HUES6 (cell line): Measurements from ENCODE around the gene TPK1.

Experiments
- H3K27ac ChIP-seq: 2 replicates; pipeline ENCODE4 v1.7.0; 2013; ENCODE audit warnings: low read depth, mild to moderate bottlenecking, low read length, inconsistent platforms
- H3K27me3 ChIP-seq: 2 replicates; pipeline ENCODE4 v1.6.1; 2013; ENCODE audit warnings: low read length; ENCODE audit not compliant: control insufficient read depth, insufficient read depth
- H3K36me3 ChIP-seq: 2 replicates; pipeline ENCODE4 v1.6.1; 2013; ENCODE audit warnings: low read length; ENCODE audit not compliant: control insufficient read depth, insufficient read depth
- H3K4me1 ChIP-seq: 2 replicates; pipeline ENCODE4 v1.6.1; 2013; ENCODE audit warnings: low read length; ENCODE audit not compliant: control insufficient read depth, insufficient read depth
- H3K4me3 ChIP-seq: 2 replicates; pipeline ENCODE4 v1.5.1; 2013; ENCODE audit warnings: low read depth, low read length
- H3K9ac ChIP-seq: one replicate; pipeline ENCODE4 v1.6.1; 2013; ENCODE audit warnings: mild to moderate bottlenecking, low read length
- H3K9me3 ChIP-seq: 2 replicates; pipeline ENCODE4 v1.6.1; 2013; ENCODE audit warnings: low read depth, low read length; ENCODE audit not compliant: control insufficient read depth, insufficient read depth

TPK1 gene

DNA sequence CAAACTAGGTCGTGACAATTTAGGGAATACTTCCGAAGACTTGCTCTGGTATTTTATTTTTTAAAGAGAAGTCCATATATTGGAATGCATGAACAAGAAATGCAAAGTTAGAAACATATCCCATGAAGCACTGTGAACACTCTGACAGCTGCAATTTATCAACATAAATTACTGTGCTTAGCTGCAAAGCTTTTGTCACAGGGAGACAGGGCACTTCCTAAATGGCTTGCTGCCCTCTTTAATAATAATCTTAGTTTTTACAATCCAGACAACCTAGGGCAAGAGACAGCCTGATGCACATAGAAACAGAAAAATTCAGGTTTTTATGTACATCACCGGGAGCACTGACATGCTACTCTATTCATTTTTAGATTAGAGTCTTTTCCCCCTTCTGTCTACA lies 354.0 kb downstream of the TPK1 start:
- no peak overlapping the region for H3K9ac ChIP-seq
- no peaks in the 10 kb centered on the region for H3K4me1 ChIP-seq
- H3K9me3 ChIP-seq: no peaks in the 10 kb centered on the region
- no peak overlapping the region for H3K27ac ChIP-seq
- no peaks in the 10 kb centered on the region for H3K27me3 ChIP-seq
- no peaks in the 10 kb centered on the region for H3K36me3 ChIP-seq
- H3K4me3 ChIP-seq: no peak overlapping the region

DNA sequence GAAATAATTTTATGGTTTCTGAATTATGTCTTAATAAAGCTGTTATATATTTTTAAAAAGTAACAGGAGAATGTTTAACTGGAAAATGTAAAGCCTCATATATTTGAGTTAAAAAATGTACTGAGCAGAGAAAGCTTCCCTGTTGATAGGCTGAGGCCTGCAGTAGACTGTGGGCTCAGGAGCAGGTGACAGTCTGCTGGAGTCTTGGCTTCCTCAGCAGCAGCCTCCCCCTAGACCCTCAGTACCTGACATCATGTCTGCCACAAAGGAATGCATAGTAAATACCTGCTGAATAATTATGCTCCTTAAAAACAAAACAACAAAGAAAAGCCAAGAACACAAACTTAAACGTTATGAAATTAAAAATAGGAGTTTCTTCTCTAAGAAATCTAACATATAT lies 358.5 kb downstream of the TPK1 start:
- Histone ChIP-seq H3K4me3 (no peak overlapping the region), H3K9ac (no peak overlapping the region), H3K4me1 (peaks cover 12% of the 10 kb centered on the region; the same call in 1 of the 2 replicates), H3K9me3 (no peaks in the 10 kb centered on the region), H3K27ac (no peak overlapping the region), H3K27me3 (no peaks in the 10 kb centered on the region), H3K36me3 (no peaks in the 10 kb centered on the region)

DNA sequence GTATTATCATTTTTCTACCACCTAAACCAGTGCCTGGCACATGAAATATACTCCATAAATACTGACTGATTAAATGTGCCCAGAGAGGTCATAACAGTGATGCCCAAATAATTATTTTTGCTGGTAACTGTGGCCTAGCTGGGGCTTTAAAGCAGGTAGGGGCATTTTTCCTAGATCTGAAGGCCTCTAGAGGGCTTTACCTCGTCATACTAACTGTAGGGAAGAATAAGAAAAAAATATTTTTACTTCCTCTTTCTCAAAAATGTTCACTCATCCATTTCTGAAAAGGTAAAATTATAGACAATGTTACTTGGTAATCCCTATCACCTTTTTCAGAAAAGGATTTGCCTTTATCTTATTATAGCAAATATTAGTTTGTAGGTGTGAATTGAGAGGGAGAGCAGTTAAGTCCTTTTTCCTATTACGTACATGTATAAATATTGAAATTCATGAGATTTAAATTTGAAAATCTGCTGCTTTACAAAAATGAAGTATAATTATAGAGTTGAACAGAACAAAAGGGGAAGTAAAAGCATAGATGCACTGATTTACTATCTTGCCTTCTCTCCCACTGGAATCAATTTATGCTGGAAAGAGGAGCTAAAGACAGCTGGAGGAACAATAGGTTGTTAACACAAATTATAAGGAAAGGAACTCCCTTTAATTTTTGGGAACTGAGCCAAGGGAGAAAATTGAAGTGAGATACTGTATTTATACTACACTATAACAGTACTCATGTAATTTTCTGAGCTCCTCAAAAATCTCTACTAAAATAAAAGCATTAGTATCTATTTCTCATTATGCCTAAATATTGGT lies 360.8 kb downstream of the TPK1 start:
- Histone ChIP-seq H3K27me3 (no peaks in the 10 kb centered on the region), H3K4me1 (peaks cover 12% of the 10 kb centered on the region; the same call in 1 of the 2 replicates), H3K4me3 (no peak overlapping the region), H3K9me3 (no peaks in the 10 kb centered on the region), H3K27ac (no peak overlapping the region), H3K36me3 (no peaks in the 10 kb centered on the region), H3K9ac (no peak overlapping the region)

DNA sequence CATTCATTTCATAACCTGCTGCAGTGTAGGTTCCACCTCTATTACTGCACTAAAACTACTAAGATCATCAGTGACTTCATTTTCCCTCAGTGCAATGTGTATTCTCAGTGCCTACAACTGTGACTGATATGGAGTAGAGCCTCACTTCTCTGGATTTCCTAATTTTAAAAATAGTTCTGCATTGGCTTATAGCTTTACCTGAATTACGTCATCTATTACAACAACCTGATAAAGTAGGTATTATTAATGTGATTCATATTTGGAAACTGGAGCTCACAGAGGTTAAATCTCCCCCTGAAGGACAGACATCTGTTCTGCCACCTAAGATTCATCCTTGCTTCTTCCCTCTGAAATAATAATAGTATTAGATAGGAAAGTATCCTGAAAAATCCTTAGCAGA lies 361.5 kb downstream of the TPK1 start:
- Histone ChIP-seq H3K27me3 (no peaks in the 10 kb centered on the region), H3K4me1 (peaks cover 12% of the 10 kb centered on the region; the same call in 1 of the 2 replicates), H3K9me3 (no peaks in the 10 kb centered on the region), H3K27ac (no peak overlapping the region), H3K4me3 (no peak overlapping the region), H3K36me3 (no peaks in the 10 kb centered on the region), H3K9ac (no peak overlapping the region)

DNA sequence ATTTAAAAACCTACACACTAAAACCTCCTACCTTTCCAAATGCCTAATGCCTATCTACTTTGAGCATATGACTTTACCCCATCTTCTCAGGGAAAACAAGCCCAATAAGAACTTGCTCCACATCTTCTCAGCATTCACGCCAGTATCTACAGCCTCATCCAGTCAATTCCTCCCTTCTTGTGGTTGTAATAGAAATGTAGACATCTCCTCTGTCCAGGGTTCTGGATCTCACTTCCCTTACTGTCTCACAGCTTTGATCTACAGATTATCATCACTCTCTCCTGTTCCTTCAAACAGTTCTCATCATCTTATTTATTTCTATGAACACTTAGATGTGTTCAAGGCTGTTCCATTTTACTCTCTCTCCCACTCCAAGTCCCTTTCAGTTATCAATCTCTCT lies 361.9 kb downstream of the TPK1 start:
- Histone ChIP-seq H3K9ac (no peak overlapping the region), H3K4me3 (no peak overlapping the region), H3K36me3 (no peaks in the 10 kb centered on the region), H3K27me3 (no peaks in the 10 kb centered on the region), H3K27ac (no peak overlapping the region), H3K4me1 (peaks cover 12% of the 10 kb centered on the region; the same call in 1 of the 2 replicates), H3K9me3 (no peaks in the 10 kb centered on the region)

DNA sequence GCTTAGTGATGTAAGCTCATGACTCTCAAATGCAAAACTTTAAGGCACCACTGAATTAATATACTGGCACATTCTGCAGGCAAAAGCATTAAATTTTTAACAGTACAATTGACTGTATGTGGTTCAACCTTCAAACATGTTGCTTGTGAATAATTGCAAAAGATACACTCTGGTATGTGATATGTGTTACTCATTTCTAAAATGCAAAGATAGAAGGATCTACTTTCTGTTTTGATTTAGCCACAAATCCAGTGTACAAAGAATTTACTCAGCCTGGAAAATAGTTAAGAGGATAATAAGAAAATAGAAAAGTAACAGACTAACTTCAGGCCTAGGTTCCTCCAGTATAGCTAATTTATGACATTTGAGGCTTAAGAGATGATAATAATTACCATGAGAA lies 365.8 kb downstream of the TPK1 start:
- no peak overlapping the region for H3K9ac ChIP-seq
- no peak overlapping the region for H3K4me3 ChIP-seq
- peaks cover 2% of the 10 kb centered on the region; the same call in 1 of the 2 replicates for H3K4me1 ChIP-seq
- H3K27ac ChIP-seq: no peak overlapping the region
- no peaks in the 10 kb centered on the region for H3K27me3 ChIP-seq
- no peaks in the 10 kb centered on the region for H3K36me3 ChIP-seq
- H3K9me3 ChIP-seq: no peaks in the 10 kb centered on the region

DNA sequence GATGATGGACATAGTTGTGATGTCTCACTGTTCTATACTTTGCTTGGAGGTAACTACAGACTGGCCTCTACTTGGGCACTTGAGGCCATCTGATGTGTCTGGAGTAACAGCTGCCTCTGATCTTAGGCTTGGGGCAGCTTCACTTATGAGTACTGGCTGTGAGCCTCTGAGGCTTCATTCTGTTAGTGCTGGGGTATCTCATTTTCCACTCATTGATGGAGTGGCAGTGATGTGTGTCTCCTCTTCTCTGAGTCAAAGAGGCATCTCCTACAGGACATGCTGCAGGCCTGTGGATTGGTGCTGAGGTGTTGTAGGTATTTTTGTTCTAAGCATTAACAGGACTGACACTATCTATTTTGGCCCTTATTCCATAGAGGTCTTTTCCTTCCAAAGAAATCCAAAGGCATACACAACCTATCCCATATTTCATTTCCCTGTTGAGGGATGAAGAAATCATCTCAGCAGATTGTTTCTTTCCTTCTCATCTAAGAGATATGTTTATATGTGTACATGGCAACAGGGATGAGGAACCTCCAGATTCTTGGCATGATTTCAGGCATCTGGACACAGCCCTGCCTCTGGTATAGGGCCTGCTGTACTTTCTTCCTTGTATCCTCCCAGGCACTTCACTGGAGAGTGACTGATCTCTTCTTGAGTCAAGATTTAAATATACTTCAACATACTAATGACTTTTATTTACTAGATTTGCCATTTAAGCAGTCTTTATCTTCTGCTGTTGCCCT lies 366.7 kb downstream of the TPK1 start:
- H3K4me3 ChIP-seq: no peak overlapping the region
- no peak overlapping the region for H3K27ac ChIP-seq
- H3K4me1 ChIP-seq: no peaks in the 10 kb centered on the region
- H3K9ac ChIP-seq: no peak overlapping the region
- no peaks in the 10 kb centered on the region for H3K9me3 ChIP-seq
- no peaks in the 10 kb centered on the region for H3K27me3 ChIP-seq
- no peaks in the 10 kb centered on the region for H3K36me3 ChIP-seq

DNA sequence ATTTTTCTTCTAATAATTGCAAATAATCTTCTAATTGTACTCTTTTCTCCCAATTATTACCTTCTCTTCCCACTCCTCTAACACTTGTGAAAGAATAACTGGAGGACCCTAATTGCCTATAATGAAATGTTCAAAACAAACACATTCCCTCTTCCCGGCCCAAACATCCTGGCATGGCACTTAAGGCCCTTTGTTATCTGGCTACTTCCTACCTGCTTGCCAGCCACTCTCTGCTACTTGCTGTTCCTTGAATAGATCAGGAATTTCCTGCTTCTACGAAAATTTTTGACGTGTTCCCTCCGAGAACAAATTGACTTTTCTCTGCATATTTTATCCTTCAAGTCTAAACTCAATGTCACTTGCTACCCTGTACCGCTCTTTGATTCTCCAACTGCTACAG lies 376.2 kb downstream of the TPK1 start:
- no peaks in the 10 kb centered on the region for H3K36me3 ChIP-seq
- H3K9ac ChIP-seq: no peak overlapping the region
- H3K4me3 ChIP-seq: no peak overlapping the region
- H3K9me3 ChIP-seq: peaks cover 9% of the 10 kb centered on the region
- no peaks in the 10 kb centered on the region for H3K4me1 ChIP-seq
- H3K27me3 ChIP-seq: no peaks in the 10 kb centered on the region
- no peak overlapping the region for H3K27ac ChIP-seq

DNA sequence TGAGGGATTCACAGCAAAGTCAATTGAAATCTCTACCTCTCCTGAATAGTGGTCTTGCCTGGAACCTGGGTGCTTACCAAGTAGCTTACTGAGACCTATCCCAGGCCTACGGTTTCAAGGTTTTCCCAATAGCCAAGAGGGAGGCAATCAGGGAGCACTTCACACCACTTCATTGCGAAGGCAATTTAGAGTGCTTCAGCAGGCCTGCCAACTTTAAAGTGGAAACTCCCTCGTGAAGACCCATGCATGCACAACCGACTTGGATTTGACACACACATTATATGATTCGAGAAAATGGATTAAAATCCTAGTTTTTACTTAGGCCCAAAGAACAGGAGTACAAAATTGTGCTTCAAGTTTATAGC lies 380.8 kb downstream of the TPK1 start:
- H3K9ac ChIP-seq: no peak overlapping the region
- H3K27me3 ChIP-seq: no peaks in the 10 kb centered on the region
- no peaks in the 10 kb centered on the region for H3K36me3 ChIP-seq
- H3K4me3 ChIP-seq: no peak overlapping the region
- H3K4me1 ChIP-seq: no peaks in the 10 kb centered on the region
- peaks cover 14% of the 10 kb centered on the region for H3K9me3 ChIP-seq
- H3K27ac ChIP-seq: no peak overlapping the region

DNA sequence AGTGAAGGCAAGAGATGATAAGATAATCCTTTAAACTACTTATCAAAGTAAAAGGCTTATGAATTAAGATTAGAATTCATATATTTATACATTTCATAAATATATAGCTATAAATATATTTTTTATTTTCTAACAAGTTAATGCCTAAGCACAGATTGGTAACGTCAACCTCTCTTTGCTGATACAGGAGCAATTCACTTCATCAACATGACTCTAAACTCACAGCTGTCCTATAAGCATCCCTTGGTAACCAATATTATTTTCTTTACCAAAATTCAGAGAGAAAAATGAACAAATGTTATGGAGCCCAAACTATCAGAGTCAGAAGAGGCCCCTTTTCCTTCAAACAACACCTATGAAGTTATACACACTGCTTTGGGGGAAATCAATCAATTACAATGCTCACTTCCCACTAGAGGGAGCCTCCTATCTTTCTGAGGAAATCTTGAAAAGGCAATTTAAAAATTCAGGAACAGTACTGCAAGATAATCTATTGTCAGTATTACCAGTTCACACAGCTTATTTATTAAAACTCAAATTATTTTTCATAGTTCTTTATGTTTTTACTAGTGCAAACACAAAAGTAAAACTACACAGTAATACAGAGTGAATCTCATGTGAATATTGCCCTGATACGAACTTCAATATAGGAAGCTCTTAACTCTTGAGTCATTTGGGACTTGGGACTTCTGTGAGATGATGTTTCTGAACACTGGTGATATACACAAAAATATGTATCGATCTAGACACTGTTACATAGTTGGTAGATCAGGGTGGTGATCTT lies 381.4 kb downstream of the TPK1 start:
- no peak overlapping the region for H3K4me3 ChIP-seq
- no peaks in the 10 kb centered on the region for H3K36me3 ChIP-seq
- H3K27ac ChIP-seq: no peak overlapping the region
- no peaks in the 10 kb centered on the region for H3K27me3 ChIP-seq
- peaks cover 14% of the 10 kb centered on the region for H3K9me3 ChIP-seq
- no peaks in the 10 kb centered on the region for H3K4me1 ChIP-seq
- H3K9ac ChIP-seq: no peak overlapping the region

DNA sequence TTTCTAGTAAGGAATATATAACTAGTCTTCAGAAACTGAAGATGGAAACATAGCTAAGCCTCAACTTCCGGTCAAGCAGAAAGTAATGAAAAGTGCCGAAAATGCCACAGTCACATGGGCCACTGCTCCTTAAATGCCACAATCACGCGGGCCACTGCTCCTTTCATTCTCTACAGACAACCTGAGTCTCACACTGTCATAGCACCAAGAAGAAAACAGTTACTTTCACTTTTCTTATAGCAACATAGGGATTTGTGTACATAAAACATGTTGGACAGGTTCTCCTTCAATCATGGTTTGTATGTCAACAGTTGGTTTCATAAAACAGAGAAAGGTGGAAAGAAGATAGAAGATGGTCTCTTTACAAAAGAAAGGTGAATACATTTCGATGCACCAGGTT lies 383.8 kb downstream of the TPK1 start:
- Histone ChIP-seq H3K9ac (no peak overlapping the region), H3K27me3 (no peaks in the 10 kb centered on the region), H3K4me1 (no peaks in the 10 kb centered on the region), H3K36me3 (no peaks in the 10 kb centered on the region), H3K9me3 (peaks cover 14% of the 10 kb centered on the region), H3K4me3 (no peak overlapping the region), H3K27ac (no peak overlapping the region)
